DND-41 (cell line): Measurements from ENCODE around the gene CEACAM5.

Experiments
- ATAC-seq: fragments of 200-7000 bp; cut with Tn5 transposase; 3 replicates; pipeline ENCODE4 v1.9.1; 2021; ENCODE audit warnings: low read depth; ENCODE audit not compliant: insufficient read depth
- DNase-seq: peaks from one replicate; pipeline ENCODE4 v3.0.0-alpha.2; 2020
- H2AFZ ChIP-seq: 2 replicates; pipeline ENCODE4 v1.6.0; 2012; ENCODE audit warnings: low read depth, low read length
- H3K27ac ChIP-seq: 2 replicates; pipeline ENCODE4 v1.5.1; 2012; ENCODE audit warnings: low read length, inconsistent platforms
- H3K27me3 ChIP-seq: fragments of 200-600 bp; sonication (generic); 2 replicates; pipeline ENCODE4 v1.6.0; 2012; ENCODE audit warnings: low read length, mild to moderate bottlenecking, inconsistent platforms; ENCODE audit not compliant: insufficient read depth, poor library complexity
- H3K36me3 ChIP-seq: 2 replicates; pipeline ENCODE4 v1.5.1; 2012; ENCODE audit warnings: low read length, inconsistent platforms; ENCODE audit not compliant: insufficient read depth
- H3K4me1 ChIP-seq: 2 replicates; pipeline ENCODE4 v1.5.1; 2012; ENCODE audit warnings: mild to moderate bottlenecking, low read length; ENCODE audit not compliant: insufficient read depth
- H3K4me2 ChIP-seq: 2 replicates; pipeline ENCODE4 v1.6.0; 2012; ENCODE audit warnings: mild to moderate bottlenecking, moderate library complexity, low read length, inconsistent platforms; ENCODE audit not compliant: insufficient read depth
- H3K4me3 ChIP-seq, 2 experiments: fragments of 200-600 bp in 1 of 2; shearing (Covaris generic) in 1 of 2; 2 replicates each; pipeline ENCODE4 v1.5.1; 2012 to 2016; ENCODE audit warnings: inconsistent platforms in 2 of 2, low read length in 2 of 2, mild to moderate bottlenecking in 2 of 2, low read depth in 1 of 2, moderate library complexity in 1 of 2
- H3K79me2 ChIP-seq: 2 replicates; pipeline ENCODE4 v1.6.0; 2012; ENCODE audit warnings: low read length, inconsistent platforms; ENCODE audit not compliant: insufficient read depth
- H3K9ac ChIP-seq: 2 replicates; pipeline ENCODE4 v1.6.0; 2012; ENCODE audit warnings: low read depth, mild to moderate bottlenecking, inconsistent platforms, low read length, moderate library complexity
- H3K9me3 ChIP-seq: 2 replicates; pipeline ENCODE4 v1.5.1; 2012; ENCODE audit warnings: low read length, moderate library complexity, mild to moderate bottlenecking, inconsistent platforms; ENCODE audit not compliant: insufficient read depth, severe bottlenecking
- H4K20me1 ChIP-seq: 2 replicates; pipeline ENCODE4 v1.6.0; 2012; ENCODE audit warnings: low read length; ENCODE audit not compliant: insufficient read depth
- CTCF ChIP-seq: IDR thresholded peaks from 2 replicates; pipeline ENCODE4 v1.5.1; 2012; ENCODE audit warnings: borderline replicate concordance, low read length, moderate library complexity, mild to moderate bottlenecking; ENCODE audit not compliant: poor library complexity, severe bottlenecking; ENCODE audit errors: extremely low read depth
- EZH2 ChIP-seq: IDR thresholded peaks from 3 replicates; pipeline ENCODE4 v1.6.1; 2012; ENCODE audit warnings: borderline replicate concordance, low read depth, mild to moderate bottlenecking, moderate library complexity, low read length, inconsistent platforms; ENCODE audit not compliant: severe bottlenecking

CEACAM5 gene

GRCh38 chr19:41688687-41689086, 19.7 kb upstream of the CEACAM5 start:
- DNase-seq (no peak), ATAC-seq (no peak)
- no peaks in the 10 kb centered on the region for H3K79me2 ChIP-seq
- H4K20me1 ChIP-seq: peaks cover 3% of the 10 kb centered on the region
- no peaks in the 10 kb centered on the region for H3K4me1 ChIP-seq
- H3K9ac ChIP-seq: no peak overlapping the region
- H2AFZ ChIP-seq: no peak overlapping the region
- TF ChIP-seq EZH2: no peak
- TF ChIP-seq CTCF: no peak
- H3K27ac ChIP-seq: no peak overlapping the region
- H3K36me3 ChIP-seq: no peaks in the 10 kb centered on the region
- H3K4me3 ChIP-seq: no peak overlapping the region
- H3K27me3 ChIP-seq: no peaks in the 10 kb centered on the region
- no peak overlapping the region for H3K4me2 ChIP-seq
- H3K9me3 ChIP-seq: no peaks in the 10 kb centered on the region

GRCh38 chr19:41689993-41690800, 18.2 kb upstream of the CEACAM5 start:
- no peak overlapping the region for H2AFZ ChIP-seq
- peaks cover 3% of the 10 kb centered on the region for H4K20me1 ChIP-seq
- no peak for DNase-seq
- no peaks in the 10 kb centered on the region for H3K4me1 ChIP-seq
- H3K4me3 ChIP-seq: no peak overlapping the region
- TF ChIP-seq CTCF: no peak
- no peak for TF ChIP-seq EZH2
- no peaks in the 10 kb centered on the region for H3K9me3 ChIP-seq
- no peaks in the 10 kb centered on the region for H3K36me3 ChIP-seq
- no peak overlapping the region for H3K4me2 ChIP-seq
- H3K79me2 ChIP-seq: no peaks in the 10 kb centered on the region
- H3K9ac ChIP-seq: no peak overlapping the region
- H3K27me3 ChIP-seq: no peaks in the 10 kb centered on the region
- no peak for ATAC-seq
- no peak overlapping the region for H3K27ac ChIP-seq

- H3K27me3 ChIP-seq: no peaks in the 10 kb centered on the region
- H3K4me2 ChIP-seq: no peak overlapping the region
- H3K4me1 ChIP-seq: no peaks in the 10 kb centered on the region
- ATAC-seq (no peak), DNase-seq (no peak)
- TF ChIP-seq CTCF (no peak), EZH2 (no peak)
- no peaks in the 10 kb centered on the region for H3K9me3 ChIP-seq
- H4K20me1 ChIP-seq: peaks cover 3% of the 10 kb centered on the region
- no peak overlapping the region for H3K4me3 ChIP-seq
- H3K27ac ChIP-seq: no peak overlapping the region
- H2AFZ ChIP-seq: no peak overlapping the region
- H3K79me2 ChIP-seq: no peaks in the 10 kb centered on the region
- H3K36me3 ChIP-seq: no peaks in the 10 kb centered on the region
- no peak overlapping the region for H3K9ac ChIP-seq
Observed at GRCh38 chr19:41690801-41691065, 17.7 kb upstream of the CEACAM5 start.
